HepG2 (cell line): Measurements from ENCODE around the gene FARSB. TPM values are rescaled to one million over a fixed set of nuclear protein-coding genes. Genes with fewer than 3 reads are reported as not detected.
A peak's percentile ranks its signal among the peaks of the same experiment; 100 is the strongest.

ENCODE experiments used
- CHCHD3 ChIP-seq: sonication (generic); formaldehyde crosslinking; IDR thresholded peaks from 2 replicates; pipeline ENCODE4 v1.8.0; 2022; ENCODE audit warnings: mild to moderate bottlenecking, missing genetic modification reagents, moderate library complexity
- CTCF ChIP-seq: sonication (generic); formaldehyde crosslinking; IDR thresholded peaks from 2 replicates; pipeline ENCODE4 v1.5.0; 2020; ENCODE audit warnings: mild to moderate bottlenecking, missing genetic modification reagents, moderate library complexity
- DMTF1 ChIP-seq: sonication (generic); formaldehyde crosslinking; IDR thresholded peaks from 2 replicates; pipeline ENCODE4 v1.4.0; 2020; ENCODE audit warnings: mild to moderate bottlenecking, missing genetic modification reagents
- FOXP4 ChIP-seq: sonication (generic); formaldehyde crosslinking; IDR thresholded peaks from 2 replicates; pipeline ENCODE4 v1.4.0; 2020; ENCODE audit warnings: missing genetic modification reagents
- JUNB ChIP-seq: sonication (generic); formaldehyde crosslinking; IDR thresholded peaks from 2 replicates; pipeline ENCODE4 v1.8.0; 2022; ENCODE audit warnings: missing genetic modification reagents, mild to moderate bottlenecking, borderline replicate concordance
- KDM5B ChIP-seq: sonication (generic); formaldehyde crosslinking; IDR thresholded peaks from 2 replicates; pipeline ENCODE4 v1.4.0; 2020; ENCODE audit warnings: missing genetic modification reagents, mild to moderate bottlenecking, borderline replicate concordance
- MIXL1 ChIP-seq: IDR thresholded peaks from 2 replicates; pipeline ENCODE4 v1.6.1; 2016
- PLRG1 ChIP-seq: fragments of 450-650 bp; conservative IDR thresholded peaks from 2 replicates; pipeline ENCODE4 v1.6.1; 2016
- SOX6 ChIP-seq, 2 experiments: fragments of 450-650 bp in 1 of 2; sonication (generic) in 1 of 2; formaldehyde crosslinking in 1 of 2; IDR thresholded peaks; 2 replicates each; pipeline versions ENCODE4 v1.4.0 to v1.6.1; 2017 to 2020; ENCODE audit warnings: antibody characterized with exemption in 1 of 2, mild to moderate bottlenecking in 1 of 2, missing genetic modification reagents in 1 of 2
- THAP11 ChIP-seq: IDR thresholded peaks from 2 replicates; pipeline ENCODE4 v1.6.1; 2016; ENCODE audit warnings: missing biosample characterization, missing genetic modification reagents
- TIGD3 ChIP-seq: sonication (generic); formaldehyde crosslinking; IDR thresholded peaks from 2 replicates; pipeline ENCODE4 v1.5.1; 2020; ENCODE audit warnings: mild to moderate bottlenecking, missing genetic modification reagents, borderline replicate concordance
- ZBED4 ChIP-seq: sonication (generic); formaldehyde crosslinking; IDR thresholded peaks from 2 replicates; pipeline ENCODE4 v1.4.0; 2020; ENCODE audit warnings: missing genetic modification reagents, borderline replicate concordance
- ZNF333 ChIP-seq: sonication (generic); formaldehyde crosslinking; IDR thresholded peaks from 2 replicates; pipeline ENCODE4 v1.4.0; 2020; ENCODE audit warnings: mild to moderate bottlenecking, missing genetic modification reagents, borderline replicate concordance
- ZNF704 ChIP-seq: sonication (generic); formaldehyde crosslinking; IDR thresholded peaks from 2 replicates; pipeline ENCODE4 v1.8.1; 2023; ENCODE audit warnings: mild to moderate bottlenecking, inconsistent platforms, moderate library complexity, missing genetic modification reagents, borderline replicate concordance
- polyA plus RNA-seq, 8 experiments: library from polyadenylated mRNA; depleted of rRNA in 3 of 8; stranded (reverse) in 7 of 8; unstranded in 1 of 8; fragments of >200 nt; fragmentation: Illumina TruSeq in 4 of 8; extraction: Trizol in 4 of 8; gene quantifications; 2 replicates each; pipeline versions ENCODE4 v1.2.1 to v1.2.3, GENCODE V29; 2011 to 2016; ENCODE audit warnings: low read depth in 4 of 8, missing spikeins in 1 of 8, mixed read lengths in 1 of 8; ENCODE audit not compliant: insufficient read depth in 1 of 8
- total RNA-seq, 5 experiments: library from RNA; depleted of rRNA; stranded (reverse); fragments of >200 nt; fragmentation: Illumina TruSeq; extraction: Trizol; gene quantifications; 2 replicates each; pipeline ENCODE4 v1.2.3, GENCODE V29; 2016; ENCODE audit warnings: low read depth in 1 of 5

FARSB gene
- total and polyA plus RNA-seq, 2 of the 13 experiments (the other 11 are each of a cell fraction or from before 2014, with no cell fraction given), result 23.3 to 45.9 TPM

GRCh38 chr2:222670191-222671038 lies 14.5 kb upstream of the FARSB start (continued):
- TF ChIP-seq TIGD3 (0 out of 2 replicates have a peak, but pooled peaks have one; percentile 27), ZNF704 (CRISPR knock-in tag) (no peak; the same call in 1 of the 2 replicates), THAP11 (CRISPR knock-in tag) (peak; percentile 19; the same call in 1 of the 2 replicates), FOXP4 (CRISPR knock-in tag) (no peak; the same call in none of the 2 replicates), PLRG1 (no peak), DMTF1 (no peak), ZBED4 (CRISPR knock-in tag) (no peak), MIXL1 (0 out of 2 replicates have a peak, but pooled peaks have one; percentile 9), SOX6 (IDR thresholded peaks at IDR 0.05) (no peak), SOX6 (CRISPR knock-in tag; IDR thresholded peaks at IDR 0.05) (peak; percentile 94), CTCF (no peak; the same call in 1 of the 2 replicates), JUNB (no peak), CHCHD3 (no peak), KDM5B (CRISPR knock-in tag) (no peak), ZNF333 (0 out of 2 replicates have a peak, but pooled peaks have one; percentile 40)
